ENCODE measurements around the gene AK8.

AK8 gene

DNA sequence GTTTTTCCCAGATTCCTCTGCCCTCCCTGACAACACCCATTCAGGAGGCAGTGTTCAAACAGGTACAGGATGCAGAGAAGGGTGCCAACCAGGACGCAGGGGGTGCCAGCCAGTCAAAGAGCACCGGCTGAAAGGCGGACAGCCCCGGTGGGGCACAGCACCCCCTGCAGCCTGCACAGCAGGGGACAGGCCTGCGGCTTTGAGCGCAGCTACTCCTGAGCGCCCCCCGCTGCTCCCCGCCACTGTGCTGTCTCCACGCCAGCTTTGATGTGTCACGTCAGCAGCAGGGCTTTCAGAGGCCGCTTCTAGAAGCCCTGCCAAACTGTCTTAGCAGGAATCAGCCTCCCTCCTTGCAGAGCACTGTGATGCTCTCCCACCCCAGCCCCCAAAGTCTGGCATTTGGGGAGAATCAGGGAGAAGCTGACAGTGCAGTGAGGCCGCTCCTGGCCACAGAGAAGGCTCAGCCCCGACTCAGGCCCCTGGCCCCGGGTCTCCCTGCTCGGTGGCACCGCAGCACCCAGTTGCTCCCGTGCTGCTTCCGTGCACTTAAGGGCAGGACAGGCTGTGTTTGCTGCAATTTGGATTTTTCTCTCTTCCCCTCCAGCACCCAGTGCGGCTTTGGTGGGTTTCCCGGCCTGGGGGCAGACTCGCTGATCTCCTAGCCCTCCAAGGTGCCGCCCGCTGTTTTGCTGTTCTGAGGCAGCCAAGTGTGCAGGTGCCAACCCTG is 20.3 kb downstream of the AK8 start:
- no peak for DNase-seq

DNA sequence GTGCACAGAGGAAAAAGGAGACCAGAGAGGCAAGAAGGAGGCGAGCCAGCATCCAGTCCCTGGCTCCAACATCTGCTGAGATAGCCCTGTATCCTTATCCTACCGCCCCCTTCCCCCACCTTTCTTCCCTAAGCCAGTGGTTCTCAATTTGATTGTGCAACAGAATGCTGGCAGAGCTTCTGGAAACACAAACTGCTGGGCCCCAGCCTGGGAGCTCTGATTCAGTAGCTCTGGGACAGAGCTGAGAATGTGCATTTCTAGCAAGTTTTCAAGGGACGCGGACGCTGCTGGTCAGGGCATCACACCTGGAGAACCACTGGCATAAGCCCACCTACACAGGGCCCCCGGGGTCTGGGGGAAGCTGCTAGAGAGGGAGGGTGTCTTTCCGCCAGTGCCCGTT is 21.1 kb downstream of the AK8 start:
- no peak for DNase-seq

DNA sequence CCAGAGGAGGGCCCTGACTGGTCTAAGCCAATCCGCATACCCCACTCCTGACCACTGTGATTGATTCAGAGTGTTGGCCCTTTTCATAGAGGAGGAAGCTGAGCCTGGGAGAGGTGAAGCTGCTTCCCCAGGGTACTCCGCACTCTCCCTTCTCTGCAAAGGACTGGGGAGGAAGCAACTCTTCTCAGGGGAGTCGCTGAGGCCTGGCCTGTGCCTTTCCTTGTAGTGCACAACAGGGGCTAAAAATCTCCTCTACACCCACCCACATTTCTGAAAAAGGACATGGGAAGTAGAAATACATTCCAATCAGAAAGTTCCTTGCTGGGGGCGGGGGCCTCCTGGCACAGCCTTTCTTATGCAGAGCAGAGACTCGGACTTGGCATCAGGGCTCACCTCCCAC is 22.2 kb downstream of the AK8 start:
- DNase-seq = no peak

DNA sequence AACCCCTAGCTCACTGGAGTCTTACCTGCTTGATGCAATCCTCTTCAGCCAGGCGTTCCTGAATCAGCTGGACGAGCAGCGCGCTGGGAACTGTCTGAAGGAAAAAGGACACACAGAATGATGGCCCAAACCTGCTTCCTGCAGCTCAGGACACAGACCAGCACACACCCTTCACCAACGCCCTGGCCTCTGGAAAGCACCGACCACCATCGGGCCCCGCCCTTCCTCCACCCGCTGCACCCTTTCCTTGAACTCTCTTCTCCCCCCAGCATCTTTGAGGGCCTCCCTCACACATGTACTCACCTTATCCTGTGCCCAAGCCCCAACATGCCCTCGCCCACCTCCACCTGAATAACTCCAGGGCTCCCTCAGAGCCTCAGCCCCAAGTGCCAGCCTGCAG is 23.3 kb downstream of the AK8 start:
- no peak for DNase-seq

DNA sequence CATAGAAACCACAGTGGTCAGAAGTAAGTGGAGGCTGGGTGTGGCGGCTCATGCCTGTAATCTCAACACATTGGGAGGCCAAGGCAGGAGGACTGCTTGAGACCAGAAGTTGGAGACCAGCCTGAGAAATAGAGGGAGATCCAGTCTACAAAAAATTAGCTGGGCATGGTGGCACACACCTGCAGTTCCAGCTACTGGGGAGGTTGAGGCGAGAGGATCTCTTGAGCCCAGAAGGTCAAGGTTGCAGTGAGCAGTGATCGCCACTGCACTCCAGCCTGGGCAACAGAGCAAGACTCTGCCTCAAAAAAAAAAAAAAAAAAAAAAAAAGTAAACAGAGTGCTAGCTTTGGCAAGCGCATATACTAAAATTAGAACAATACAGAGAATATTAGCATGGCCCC is 24.6 kb downstream of the AK8 start:
- no peak for DNase-seq

DNA sequence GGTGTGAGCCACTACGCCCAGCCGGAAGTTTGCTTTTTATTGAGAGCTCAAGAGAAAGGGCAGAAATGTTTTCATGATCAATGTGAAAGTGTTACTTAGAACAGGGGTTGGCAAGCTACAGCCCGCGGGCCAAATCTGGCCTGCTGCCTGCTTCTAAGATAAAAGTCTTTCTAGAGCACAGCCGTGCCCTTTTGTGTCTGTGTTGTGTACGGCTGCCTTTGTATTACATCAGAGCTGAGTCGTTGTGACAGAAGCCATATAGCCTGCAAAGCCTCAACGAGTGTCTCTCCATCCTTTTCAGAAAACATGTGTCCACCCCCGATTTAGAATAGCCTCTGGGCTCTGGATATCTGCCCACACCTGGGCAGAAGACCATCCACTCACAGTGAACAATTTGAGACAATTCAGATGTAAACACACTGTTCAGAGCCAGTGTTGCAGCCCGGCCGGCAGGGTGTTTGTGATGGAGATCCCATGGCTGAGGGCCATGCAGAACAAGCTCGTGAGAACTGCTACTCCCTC is 28.8 kb downstream of the AK8 start:
- no peak for DNase-seq

DNA sequence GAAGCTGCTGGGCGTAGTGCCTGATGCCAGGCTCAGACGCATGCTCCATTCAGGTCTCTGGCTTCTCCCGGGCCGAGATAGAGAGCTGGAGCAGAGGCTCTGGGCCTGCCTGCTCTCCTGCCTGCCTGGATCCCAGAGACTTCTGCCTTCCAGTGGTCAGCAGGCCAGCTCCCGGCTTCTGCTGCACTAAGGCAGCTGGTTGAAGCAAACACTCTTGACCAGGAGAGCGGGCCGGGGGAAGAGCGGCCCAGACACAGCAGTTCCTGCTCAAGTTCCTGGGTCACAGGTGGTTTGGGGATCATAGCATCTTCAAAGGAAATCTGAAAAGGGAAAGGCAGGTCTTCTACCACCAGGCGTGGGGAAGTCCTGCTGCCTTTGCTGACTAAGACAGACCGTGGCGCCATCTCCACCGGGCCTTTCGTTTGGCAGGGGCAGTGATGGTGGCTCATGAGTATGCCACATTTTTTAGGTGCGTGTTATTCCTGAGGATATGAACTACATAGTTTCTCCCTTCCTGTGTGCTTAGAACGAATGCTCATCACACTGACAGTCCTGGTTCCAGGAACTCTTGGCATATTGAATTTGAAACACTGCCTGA is 31.1 kb downstream of the AK8 start:
- DNase-seq = no peak

DNA sequence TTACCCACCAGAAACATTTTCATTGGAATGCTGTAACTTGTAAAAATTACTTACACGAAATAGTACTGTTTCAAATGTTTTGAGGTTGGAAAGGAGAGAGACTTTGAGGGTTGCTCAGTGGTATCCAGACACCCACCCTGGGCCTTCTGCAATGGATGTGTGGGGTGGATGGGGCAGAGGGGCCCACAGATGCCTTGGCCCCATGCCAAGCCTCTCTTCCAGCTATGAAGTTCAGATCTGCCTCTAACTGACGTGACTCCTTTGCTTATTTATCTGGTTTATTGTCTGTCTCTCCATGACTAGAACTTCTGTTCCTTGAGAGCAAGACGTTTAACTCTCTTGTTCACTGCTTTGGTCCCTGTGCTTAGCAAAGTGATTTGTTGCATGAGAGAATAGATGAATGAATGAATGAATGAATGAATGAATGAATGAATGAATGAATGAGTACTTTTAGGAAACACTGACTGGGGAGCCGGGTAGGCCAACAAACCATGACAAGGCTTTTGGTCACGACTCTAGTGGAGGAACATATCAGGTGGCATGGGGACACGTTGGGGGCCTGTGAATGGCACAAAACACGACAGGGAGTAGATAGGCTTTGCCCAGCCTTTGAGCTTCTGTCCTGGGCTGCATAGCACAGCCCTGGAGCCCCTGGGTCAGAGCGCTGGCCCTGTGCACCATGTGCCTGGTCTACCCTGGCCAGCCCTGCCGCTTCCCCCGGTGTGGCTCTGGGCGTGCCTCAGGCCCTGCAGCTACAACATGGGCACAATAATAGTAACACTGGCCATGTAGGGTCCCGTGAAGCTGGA is 31.8 kb downstream of the AK8 start:
- DNase-seq = no peak

DNA sequence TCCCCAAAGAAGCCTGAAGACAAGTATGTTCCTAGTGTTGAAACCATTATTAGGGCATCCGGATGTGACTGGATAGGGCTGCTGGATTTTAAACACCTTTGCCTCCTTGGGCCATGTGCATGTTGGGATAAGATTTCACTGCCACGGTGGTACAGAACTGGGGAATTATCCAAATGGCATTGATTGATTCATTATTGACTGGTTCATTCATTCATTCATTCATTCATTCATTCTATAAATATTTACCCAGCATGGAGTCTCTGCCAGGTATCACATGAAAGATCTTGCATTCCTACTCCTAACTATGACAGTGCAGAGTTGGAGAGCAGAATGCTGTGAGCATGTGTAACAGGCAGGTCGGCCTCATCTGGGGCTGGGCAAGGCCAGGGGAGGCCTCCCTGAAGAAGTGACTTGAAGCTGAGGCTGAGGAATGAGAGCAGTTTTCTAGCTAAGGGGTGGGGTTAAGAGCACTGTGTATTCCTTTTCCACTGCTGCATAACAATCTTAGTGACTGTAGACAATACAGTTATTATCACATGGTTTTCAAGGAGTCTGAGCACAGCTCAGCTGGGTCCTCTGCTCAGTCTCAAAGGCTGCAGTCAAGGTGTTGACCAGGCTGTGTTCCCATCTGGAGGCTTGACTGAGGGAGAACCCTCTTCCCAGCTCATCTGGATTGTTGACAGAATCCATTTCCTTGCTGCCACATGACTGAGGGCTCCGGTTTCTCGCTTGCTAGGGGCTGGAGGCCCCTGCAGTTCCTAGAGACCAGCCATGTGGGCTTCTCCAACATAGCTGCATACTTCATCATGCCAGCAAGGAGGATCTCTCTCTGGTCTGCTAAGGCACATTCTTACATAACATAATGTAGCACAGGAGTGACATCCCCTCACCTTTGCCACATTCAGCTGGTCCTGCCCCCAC is 35.7 kb downstream of the AK8 start:
- DNase-seq = no peak

DNA sequence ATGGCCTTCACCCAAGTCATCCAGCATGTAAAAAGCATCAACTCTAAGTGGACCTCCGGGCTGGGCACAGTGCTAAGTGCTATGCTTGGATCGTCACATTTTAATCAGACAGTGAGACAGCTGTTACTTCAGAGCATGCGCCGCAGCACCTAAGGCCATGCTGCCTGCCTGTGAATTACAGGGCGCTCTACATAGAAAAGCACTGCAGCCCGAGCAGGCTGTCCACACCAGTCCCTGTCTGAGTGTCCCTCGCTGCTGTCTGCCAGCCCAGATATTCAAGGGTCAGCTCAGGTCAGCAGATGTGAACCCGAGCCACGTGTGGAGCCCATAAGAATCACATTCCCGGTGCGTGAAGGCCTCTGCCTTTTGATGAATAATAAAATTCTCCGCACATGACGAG is 37.1 kb downstream of the AK8 start:
- DNase-seq = no peak

DNA sequence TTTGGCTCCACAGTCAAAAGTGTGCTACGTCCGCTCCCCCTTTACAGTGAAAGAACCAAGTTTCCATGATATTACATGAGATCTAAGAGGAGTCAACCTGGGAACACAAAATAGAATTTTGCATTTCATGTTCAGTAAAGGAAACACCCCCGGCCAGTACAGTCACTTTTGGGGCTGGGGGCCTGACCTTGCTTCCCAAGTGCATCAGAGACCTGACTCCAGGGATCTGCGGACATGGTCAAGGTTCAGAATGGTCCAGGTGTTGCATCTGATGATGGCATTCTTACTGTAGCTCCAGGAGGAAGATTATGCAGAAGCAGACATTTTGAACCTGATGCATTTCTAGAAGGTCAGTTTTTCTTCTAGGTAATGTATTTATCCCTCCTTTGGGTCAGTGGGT is 39.8 kb downstream of the AK8 start:
- no peak for DNase-seq

DNA sequence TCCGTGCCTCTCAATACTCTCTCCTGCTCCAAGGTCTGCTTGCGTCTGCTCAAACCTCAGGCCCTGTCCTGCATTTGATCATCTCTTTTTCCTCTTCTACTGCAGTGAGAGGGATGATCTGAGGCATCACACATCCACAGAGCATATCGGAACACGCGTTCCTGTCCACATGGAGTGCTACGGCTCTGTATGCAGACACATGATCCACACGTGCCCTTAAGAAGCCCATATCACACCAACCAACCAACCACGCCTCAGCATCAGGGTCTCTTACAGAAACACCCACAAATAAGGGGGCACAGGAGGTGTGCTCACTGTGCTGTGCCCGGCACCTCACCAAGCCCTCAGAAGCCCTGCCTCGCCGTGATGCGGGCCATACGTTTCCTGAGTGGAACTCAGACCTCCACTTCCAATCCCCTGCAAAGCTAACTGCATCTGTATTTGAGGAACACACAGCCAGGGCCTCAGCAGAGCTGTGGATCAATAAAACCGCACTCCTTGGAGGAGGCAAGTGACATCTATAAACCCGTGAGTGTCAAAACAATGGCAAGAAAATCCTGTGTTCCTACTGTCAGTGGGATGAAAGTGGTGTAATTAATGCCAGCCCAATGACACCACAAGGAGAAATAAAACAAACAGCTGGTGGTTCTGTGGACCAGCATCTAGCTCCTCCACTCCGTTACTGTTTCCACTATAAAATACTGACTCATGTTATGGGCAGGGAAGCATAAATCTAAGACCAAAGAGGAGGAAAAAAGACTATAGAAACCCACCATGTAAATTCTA is 40.4 kb downstream of the AK8 start:
- no peak for DNase-seq

DNA sequence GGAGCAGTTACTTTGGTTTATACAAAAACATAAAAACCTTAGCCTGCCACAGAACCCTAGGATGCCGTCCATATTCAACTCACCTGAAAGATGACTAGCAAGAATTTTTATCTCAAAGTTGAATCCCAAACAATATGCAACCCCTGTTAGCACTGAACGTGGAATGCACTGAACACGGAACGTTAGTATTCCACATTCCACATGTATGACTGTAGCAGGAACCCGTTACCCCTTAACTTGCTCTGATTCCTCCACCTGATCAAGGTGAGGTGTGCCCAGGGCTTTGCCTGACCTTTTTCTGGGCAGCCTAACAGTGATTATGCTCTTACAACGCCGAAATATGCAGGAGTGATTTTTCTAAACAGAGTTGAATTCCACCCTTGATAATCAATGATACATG is 43.7 kb downstream of the AK8 start:
- no peak for DNase-seq

DNA sequence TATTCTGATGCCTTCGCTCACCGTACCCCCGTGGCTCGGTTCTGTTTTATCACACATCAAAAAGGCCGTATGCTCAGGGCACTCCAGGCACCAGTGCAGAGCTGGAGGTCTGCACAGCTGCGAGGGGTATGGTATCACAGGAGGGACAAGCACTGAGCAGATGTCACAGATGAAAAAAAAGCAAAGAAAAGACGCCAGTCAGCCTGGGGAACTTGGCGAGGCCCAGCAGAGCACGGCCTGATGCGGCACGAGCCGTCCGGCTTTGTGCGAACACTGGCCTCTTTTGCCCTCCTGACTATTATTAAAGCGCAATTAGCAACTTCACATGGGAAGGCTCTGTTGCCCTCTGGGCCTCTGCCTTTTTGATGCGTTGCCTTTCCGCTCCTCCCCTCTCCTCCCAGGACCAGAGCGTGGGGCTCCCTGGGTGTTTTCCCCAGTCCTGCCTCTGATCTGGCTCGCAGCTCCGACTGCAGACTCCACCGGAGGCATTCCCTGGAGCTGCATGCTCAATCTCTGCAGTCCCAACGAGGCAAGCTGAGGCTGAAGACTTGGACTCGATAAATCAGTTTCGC is 44.4 kb downstream of the AK8 start:
- no peak for DNase-seq

DNA sequence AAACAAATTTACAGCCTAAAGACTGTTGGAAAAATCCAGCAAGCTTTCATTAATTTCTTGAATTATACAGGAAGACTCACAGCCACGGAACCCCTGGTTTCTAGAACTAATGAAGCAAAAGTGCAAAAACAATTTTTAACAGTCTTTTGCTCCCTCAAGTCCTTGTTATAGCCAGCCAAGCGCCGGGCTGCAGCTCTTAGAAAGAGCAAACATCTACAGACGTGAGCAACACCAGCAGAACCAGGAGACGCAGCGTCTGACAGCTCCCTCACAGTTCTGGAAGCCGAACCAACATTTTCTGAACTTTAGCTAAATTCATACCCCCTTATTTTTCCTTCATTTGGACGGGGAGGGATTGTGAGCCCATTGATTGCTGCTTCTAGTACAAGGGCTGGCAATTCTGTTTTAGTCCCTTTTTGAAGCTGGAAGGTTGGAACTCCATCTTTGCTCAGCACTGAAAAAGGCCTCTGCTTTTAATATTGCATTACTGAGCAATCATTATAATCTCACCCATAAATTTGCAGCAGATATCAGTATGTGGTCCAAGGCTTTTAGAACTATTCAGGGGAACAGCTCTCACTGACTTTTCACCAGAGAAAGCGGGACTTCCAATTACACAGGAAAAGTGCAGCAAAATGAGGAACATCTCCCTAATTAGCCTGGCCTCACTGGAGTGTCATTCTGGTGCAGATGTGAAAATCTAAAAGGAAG is 45.8 kb downstream of the AK8 start:
- no peak for DNase-seq

DNA sequence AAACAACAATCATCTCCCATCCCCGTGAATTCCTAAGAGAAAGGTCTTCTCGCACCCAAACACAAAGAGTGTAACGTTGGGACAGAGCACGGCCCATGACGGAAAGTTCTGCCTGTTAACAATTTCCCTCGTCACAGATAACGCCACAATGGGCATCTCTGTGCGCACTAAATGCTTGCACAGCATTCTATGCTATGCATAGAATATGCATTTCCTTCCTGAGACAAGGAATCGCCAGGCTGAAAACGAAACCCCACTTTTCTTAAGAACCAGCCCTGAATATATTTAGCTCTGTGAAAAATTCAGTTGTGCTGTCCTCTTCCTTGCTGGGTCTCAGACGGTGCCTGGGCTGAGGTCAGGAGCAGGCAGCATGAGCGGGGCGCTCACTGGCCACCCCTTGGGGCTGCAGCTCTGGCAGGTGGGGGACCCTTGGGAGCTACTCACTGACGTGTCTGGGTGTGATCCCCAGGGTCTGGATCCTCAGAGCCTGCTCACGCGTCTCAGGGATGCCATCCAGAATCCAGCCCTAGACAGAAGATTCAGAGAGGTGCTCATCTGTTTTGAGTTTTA is 49.8 kb downstream of the AK8 start:
- no peak for DNase-seq

DNA sequence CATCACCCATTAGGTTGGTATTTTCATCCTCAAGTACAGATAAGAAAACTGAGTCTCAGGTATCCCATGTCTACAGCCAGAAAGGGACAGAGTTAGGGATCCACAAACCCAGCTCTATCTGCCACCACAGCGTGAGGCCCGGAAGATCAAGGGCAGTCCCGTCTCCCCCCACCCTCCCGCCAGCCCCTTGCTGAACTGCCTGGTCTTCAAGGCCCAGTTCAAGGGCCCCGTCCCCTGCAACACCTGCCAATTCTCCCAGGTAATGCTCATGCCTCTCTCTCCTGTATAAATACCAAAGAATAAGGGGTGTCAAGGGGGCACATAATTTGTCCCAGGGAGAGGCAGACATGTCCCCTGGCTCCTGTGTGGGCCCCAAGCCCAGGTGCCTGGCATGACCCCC is 50.7 kb downstream of the AK8 start:
- no peak for DNase-seq

DNA sequence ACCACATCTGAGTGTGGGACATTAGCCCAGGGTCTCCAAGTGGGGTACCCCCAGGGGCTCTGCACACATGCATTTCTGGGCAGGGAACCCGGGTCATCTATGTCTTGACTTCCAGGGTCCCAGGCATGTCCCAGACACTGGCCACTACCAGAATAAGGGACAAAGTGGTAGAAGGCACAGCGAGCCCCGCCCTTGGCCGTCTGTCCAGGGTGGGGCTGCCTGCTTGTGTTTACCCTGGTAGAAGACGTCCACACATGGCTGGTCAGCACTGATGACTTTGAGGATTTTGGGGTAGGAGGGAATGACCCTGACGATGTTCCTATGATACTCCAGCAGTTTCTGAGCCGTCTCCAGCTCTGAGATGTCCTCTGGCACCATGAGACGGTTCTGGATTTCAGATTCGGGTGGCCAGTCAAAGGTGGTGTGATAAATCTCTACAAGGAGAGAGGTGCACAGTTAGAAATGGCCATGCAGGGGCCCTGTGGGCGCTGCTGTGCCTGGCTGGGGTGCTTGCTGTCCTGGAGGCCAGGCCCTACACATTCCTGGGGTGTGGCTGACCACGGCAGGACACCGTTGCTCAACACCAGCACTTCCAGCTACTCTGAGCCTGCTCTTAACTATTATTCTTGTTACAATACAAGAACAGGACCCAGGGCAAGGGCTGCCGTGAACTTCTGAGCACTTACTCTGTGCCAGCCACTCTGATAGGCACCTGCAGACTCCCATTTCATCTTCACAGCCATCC is 51.3 kb downstream of the AK8 start:
- no peak for DNase-seq

DNA sequence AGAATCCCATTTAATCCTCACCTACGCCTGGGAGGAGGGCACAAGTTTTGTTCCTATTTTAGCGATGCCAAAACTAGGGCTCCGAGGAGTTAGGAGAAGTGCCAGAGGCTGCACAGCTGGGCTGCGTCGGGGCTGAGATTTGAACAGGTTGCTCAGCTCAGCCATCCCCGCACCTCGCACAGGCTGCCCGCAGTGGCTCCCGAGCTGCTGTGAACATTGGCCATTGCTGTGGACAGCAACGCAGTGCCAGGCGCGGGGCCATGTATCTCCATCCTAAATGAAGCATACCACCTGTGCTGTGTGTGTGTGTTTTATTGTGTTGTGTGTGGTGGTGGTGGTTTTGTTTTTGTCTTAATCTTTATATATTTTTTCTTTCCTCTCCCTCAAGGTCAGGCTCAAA is 52.0 kb downstream of the AK8 start:
- DNase-seq = no peak

DNA sequence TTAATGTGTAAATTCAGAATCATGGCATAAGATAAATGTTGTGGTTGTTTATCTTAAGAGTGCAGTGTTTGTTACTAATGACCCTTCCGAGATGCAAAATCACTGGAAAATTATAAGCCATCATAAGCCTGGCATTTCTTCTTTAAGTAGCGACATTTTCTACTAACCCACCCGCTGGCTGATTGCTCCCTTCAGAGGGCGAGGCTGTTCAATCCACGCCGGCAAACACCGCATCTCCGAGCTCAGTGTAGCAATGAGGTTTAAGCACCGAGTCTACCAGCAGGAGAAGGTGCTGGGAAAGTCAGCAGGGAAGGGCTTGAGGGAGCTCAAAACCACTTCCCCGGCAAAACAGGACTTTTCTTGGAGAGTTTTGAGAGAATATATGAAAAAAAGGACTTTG is 52.7 kb downstream of the AK8 start:
- no peak for DNase-seq

Data from suppressor macrophage (primary cell).